ENCODE data around the gene WNT3A. TPM values are rescaled to one million over a fixed set of nuclear protein-coding genes. Genes with fewer than 3 reads are reported as not detected.

Gene WNT3A
- total and polyA plus RNA-seq, 2 experiments from 2014 or later: 0.07 to 0.65 TPM

DNA sequence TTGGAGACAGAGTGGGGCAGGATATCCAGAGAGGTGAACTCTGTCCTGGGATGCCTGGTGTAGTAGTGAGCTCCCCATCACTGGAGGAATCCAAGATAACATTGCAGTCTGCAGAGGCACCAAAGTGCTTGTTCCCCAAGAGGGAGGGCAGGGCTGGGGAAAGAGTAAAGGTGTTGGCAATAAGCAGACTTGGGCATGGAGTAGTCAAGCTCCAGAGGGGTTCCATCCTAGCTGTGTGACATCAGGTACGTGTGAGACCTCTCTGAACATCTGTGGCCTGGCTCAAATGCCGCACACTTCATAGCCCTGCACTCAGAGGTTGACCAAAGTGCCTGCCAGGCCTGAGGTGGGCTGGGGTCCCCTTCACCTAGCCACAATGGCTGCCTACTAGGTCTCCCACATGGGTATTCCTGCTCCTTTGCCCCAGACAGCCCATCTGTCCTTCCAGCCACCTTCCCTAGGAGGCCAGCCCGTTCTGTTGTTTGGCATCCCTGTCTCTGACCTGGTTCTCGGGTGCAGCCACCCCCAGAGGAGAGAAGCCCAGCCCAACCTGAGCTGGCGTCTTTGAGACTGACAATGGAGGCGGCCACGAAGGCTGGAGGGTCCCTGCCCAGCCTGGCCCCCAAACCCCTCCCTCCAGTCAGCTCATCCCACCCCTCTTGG, 72.9 kb downstream of the WNT3A start:
- H3F3A ChIP-seq (replicated peaks; ENCODE audit: low read depth): no peaks in the 10 kb centered on the region
- peaks cover 19% of the 10 kb centered on the region for H3K79me2 ChIP-seq (replicated peaks; ENCODE audit: insufficient read depth)
- H3K27ac Mint-ChIP-seq: no peak overlapping the region
- peaks cover 21% of the 10 kb centered on the region for H3K4me1 ChIP-seq (ENCODE audit: insufficient read depth)
- TF ChIP-seq STAT1 (IDR thresholded peaks at IDR 0.05; ENCODE audit: unreplicated experiment): no peak
- TF ChIP-seq, protein P1, sequence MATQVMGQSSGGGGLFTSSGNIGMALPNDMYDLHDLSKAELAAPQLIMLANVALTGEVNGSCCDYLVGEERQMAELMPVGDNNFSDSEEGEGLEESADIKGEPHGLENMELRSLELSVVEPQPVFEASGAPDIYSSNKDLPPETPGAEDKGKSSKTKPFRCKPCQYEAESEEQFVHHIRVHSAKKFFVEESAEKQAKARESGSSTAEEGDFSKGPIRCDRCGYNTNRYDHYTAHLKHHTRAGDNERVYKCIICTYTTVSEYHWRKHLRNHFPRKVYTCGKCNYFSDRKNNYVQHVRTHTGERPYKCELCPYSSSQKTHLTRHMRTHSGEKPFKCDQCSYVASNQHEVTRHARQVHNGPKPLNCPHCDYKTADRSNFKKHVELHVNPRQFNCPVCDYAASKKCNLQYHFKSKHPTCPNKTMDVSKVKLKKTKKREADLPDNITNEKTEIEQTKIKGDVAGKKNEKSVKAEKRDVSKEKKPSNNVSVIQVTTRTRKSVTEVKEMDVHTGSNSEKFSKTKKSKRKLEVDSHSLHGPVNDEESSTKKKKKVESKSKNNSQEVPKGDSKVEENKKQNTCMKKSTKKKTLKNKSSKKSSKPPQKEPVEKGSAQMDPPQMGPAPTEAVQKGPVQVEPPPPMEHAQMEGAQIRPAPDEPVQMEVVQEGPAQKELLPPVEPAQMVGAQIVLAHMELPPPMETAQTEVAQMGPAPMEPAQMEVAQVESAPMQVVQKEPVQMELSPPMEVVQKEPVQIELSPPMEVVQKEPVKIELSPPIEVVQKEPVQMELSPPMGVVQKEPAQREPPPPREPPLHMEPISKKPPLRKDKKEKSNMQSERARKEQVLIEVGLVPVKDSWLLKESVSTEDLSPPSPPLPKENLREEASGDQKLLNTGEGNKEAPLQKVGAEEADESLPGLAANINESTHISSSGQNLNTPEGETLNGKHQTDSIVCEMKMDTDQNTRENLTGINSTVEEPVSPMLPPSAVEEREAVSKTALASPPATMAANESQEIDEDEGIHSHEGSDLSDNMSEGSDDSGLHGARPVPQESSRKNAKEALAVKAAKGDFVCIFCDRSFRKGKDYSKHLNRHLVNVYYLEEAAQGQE (IDR thresholded peaks at IDR 0.05; ENCODE audit: unreplicated experiment): no peak
- TF ChIP-seq, protein P2, sequence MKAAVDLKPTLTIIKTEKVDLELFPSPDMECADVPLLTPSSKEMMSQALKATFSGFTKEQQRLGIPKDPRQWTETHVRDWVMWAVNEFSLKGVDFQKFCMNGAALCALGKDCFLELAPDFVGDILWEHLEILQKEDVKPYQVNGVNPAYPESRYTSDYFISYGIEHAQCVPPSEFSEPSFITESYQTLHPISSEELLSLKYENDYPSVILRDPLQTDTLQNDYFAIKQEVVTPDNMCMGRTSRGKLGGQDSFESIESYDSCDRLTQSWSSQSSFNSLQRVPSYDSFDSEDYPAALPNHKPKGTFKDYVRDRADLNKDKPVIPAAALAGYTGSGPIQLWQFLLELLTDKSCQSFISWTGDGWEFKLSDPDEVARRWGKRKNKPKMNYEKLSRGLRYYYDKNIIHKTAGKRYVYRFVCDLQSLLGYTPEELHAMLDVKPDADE (IDR thresholded peaks at IDR 0.05): no peak
- no peak for TF ChIP-seq JUNB (IDR thresholded peaks at IDR 0.05; ENCODE audit: unreplicated experiment)
- TF ChIP-seq, protein P3, sequence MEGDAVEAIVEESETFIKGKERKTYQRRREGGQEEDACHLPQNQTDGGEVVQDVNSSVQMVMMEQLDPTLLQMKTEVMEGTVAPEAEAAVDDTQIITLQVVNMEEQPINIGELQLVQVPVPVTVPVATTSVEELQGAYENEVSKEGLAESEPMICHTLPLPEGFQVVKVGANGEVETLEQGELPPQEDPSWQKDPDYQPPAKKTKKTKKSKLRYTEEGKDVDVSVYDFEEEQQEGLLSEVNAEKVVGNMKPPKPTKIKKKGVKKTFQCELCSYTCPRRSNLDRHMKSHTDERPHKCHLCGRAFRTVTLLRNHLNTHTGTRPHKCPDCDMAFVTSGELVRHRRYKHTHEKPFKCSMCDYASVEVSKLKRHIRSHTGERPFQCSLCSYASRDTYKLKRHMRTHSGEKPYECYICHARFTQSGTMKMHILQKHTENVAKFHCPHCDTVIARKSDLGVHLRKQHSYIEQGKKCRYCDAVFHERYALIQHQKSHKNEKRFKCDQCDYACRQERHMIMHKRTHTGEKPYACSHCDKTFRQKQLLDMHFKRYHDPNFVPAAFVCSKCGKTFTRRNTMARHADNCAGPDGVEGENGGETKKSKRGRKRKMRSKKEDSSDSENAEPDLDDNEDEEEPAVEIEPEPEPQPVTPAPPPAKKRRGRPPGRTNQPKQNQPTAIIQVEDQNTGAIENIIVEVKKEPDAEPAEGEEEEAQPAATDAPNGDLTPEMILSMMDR (conservative IDR thresholded peaks at IDR 0.05; ENCODE audit: low read depth in 2 of 2): no peak
- no peak for TF ChIP-seq NANOG (IDR thresholded peaks at IDR 0.05; ENCODE audit: borderline replicate concordance)
- no peak for TF ChIP-seq EZH2phosphoT487 (IDR thresholded peaks at IDR 0.05; ENCODE audit: unreplicated experiment)
- TF ChIP-seq CREB1 (CRISPR knock-in tag; IDR thresholded peaks at IDR 0.05; ENCODE audit: low read depth): no peak
- TF ChIP-seq ZNF114 (CRISPR knock-in tag; IDR thresholded peaks at IDR 0.05): no peak
- no peak for TF ChIP-seq ZNF331 (CRISPR knock-in tag; IDR thresholded peaks at IDR 0.05; ENCODE audit: low read depth)
- ATAC-seq (no peak), DNase-seq (ENCODE audit: low spot score) (no peak)
- peaks cover 55% of the 10 kb centered on the region for H3K27me3 Mint-ChIP-seq (ENCODE audit: insufficient read depth, low read depth, poor library complexity)
- H3K4me2 ChIP-seq: no peak overlapping the region
- H2AFZ ChIP-seq: no peak overlapping the region
- H3K36me3 Mint-ChIP-seq (ENCODE audit: low read depth): peaks cover 9% of the 10 kb centered on the region; the same call in 1 of the 3 replicates
- H4K20me1 ChIP-seq (replicated peaks; ENCODE audit: insufficient read depth): peaks cover 15% of the 10 kb centered on the region
- no peaks in the 10 kb centered on the region for H3K36me3 ChIP-seq (ENCODE audit: insufficient read depth)
- peaks cover 21% of the 10 kb centered on the region for H3K4me1 Mint-ChIP-seq
- peaks cover 71% of the 10 kb centered on the region for H3K27me3 ChIP-seq (ENCODE audit: insufficient read depth)
- no peak overlapping the region; the same call in 2 of the 3 replicates for H3K4me3 Mint-ChIP-seq
- no peaks in the 10 kb centered on the region for H3K9me3 Mint-ChIP-seq
- H3K27ac ChIP-seq (ENCODE audit: low read depth): no peak overlapping the region
- H3K9me2 ChIP-seq (ENCODE audit: insufficient read depth): no peaks in the 10 kb centered on the region
- no peak overlapping the region for H3K4me3 ChIP-seq

All from GM23338 (cell line).